GM20000 (cell line): ENCODE measurements around the gene WWOX.

Experiments
- DNase-seq: peaks from one replicate; pipeline ENCODE4 v3.0.0; 2012; ENCODE audit warnings: low spot score
- CTCF ChIP-seq: IDR thresholded peaks from 2 replicates; pipeline ENCODE4 v1.5.1; 2012; ENCODE audit warnings: mild to moderate bottlenecking, control low read depth; ENCODE audit errors: extremely low read depth, missing control alignments

The WWOX gene

GRCh38 chr16:78706637-78707036 lies 607.2 kb downstream of the WWOX start:
- DNase-seq = no peak
- TF ChIP-seq CTCF = no peak

GRCh38 chr16:78709137-78709884 lies 609.9 kb downstream of the WWOX start:
- TF ChIP-seq CTCF = no peak
- DNase-seq = no peak

GRCh38 chr16:78715106-78715505 lies 615.7 kb downstream of the WWOX start:
- TF ChIP-seq CTCF = no peak

GRCh38 chr16:78715673-78716072 lies 616.2 kb downstream of the WWOX start:
- DNase-seq = no peak
- TF ChIP-seq CTCF = no peak

More at GRCh38 chr16:78715106-78715505, 615.7 kb downstream of the WWOX start:
- DNase-seq = no peak

- DNase-seq = no peak
- no peak for TF ChIP-seq CTCF
These were observed 618.7 kb downstream of the WWOX start for GRCh38 chr16:78718141-78718540.

- DNase-seq = no peak
- TF ChIP-seq CTCF = no peak
These were observed 621.0 kb downstream of the WWOX start for GRCh38 chr16:78720416-78720815.

GRCh38 chr16:78727536-78727935 lies 628.1 kb downstream of the WWOX start:
- no peak for TF ChIP-seq CTCF
- DNase-seq = no peak
